HG03064 (cell line): ENCODE results near the gene MYO7B.
A peak's percentile ranks its signal among the peaks of the same experiment; 100 is the strongest.

ENCODE experiments used
- ATAC-seq: cut with Tn5 transposase; IDR thresholded peaks from one replicate; pipeline ENCODE4 v1.9.1; 2021; ENCODE audit warnings: low read depth; ENCODE audit not compliant: unreplicated experiment

Gene MYO7B

GRCh38 chr2:127535422-127535901, at the start of gene MYO7B:
MYO7B (plus strand) TSS chr2:127535683; CDS start chr2:127559723, 24,040 bp downstream.
- no peak for ATAC-seq

GRCh38 chr2:127485694-127486071, 49.8 kb upstream of the MYO7B start:
- ATAC-seq = peak; percentile 62

GRCh38 chr2:127486247-127487058, 49.0 kb upstream of the MYO7B start:
- no peak for ATAC-seq

- ATAC-seq = no peak
Observed at GRCh38 chr2:127490283-127490682, 45.2 kb upstream of the MYO7B start.

- no peak for ATAC-seq
Observed at GRCh38 chr2:127498386-127498785, 37.1 kb upstream of the MYO7B start.

GRCh38 chr2:127503491-127503890, 32.0 kb upstream of the MYO7B start:
- no peak for ATAC-seq

GRCh38 chr2:127504552-127505430, 30.7 kb upstream of the MYO7B start:
- no peak for ATAC-seq

GRCh38 chr2:127506510-127506909, 29.0 kb upstream of the MYO7B start:
- ATAC-seq = no peak

- no peak for ATAC-seq
Observed at GRCh38 chr2:127508023-127508630, 27.4 kb upstream of the MYO7B start.

- ATAC-seq = peak; percentile 66
Observed at GRCh38 chr2:127508631-127509034, 26.9 kb upstream of the MYO7B start.

GRCh38 chr2:127510073-127510472, 25.4 kb upstream of the MYO7B start:
- no peak for ATAC-seq

GRCh38 chr2:127511090-127511695, 24.3 kb upstream of the MYO7B start:
- ATAC-seq = no peak

- no peak for ATAC-seq
Observed at GRCh38 chr2:127511917-127512316, 23.6 kb upstream of the MYO7B start.

- ATAC-seq = no peak
Observed at GRCh38 chr2:127512362-127512761, 23.1 kb upstream of the MYO7B start.

GRCh38 chr2:127514076-127514475, 21.4 kb upstream of the MYO7B start:
- no peak for ATAC-seq

GRCh38 chr2:127514485-127514884, 21.0 kb upstream of the MYO7B start:
- ATAC-seq = no peak

- ATAC-seq = no peak
Observed at GRCh38 chr2:127515383-127515915, 20.0 kb upstream of the MYO7B start.

GRCh38 chr2:127516041-127516762, 19.3 kb upstream of the MYO7B start:
- no peak for ATAC-seq

- no peak for ATAC-seq
Observed at GRCh38 chr2:127517465-127517864, 18.0 kb upstream of the MYO7B start.

GRCh38 chr2:127520424-127520823, 15.1 kb upstream of the MYO7B start:
- ATAC-seq = no peak
